Inflammatory macrophage (primary cell): Measurements from ENCODE around the gene PLA2G4E.

Source experiments
- DNase-seq, 2 donors: peaks; one replicate each; pipeline ENCODE4 v3.0.0-alpha.2; 2020 to 2022

The PLA2G4E gene

GRCh38 chr15:41951571-41951970, 69.3 kb downstream of the PLA2G4E start:
- DNase-seq: no peak

GRCh38 chr15:41950489-41950888, 70.4 kb downstream of the PLA2G4E start:
- DNase-seq: no peak

- DNase-seq: no peak
These were observed 70.7 kb downstream of the PLA2G4E start for GRCh38 chr15:41950127-41950483.

- DNase-seq: no peak
These were observed 71.3 kb downstream of the PLA2G4E start for GRCh38 chr15:41949401-41950126.

- DNase-seq: no peak
These were observed 72.4 kb downstream of the PLA2G4E start for GRCh38 chr15:41948490-41948889.

GRCh38 chr15:41946970-41947369, 73.9 kb downstream of the PLA2G4E start:
- no peak for DNase-seq

GRCh38 chr15:41945731-41946130, 75.1 kb downstream of the PLA2G4E start:
- DNase-seq: no peak

GRCh38 chr15:41945221-41945620, 75.6 kb downstream of the PLA2G4E start:
- no peak for DNase-seq

GRCh38 chr15:41944313-41944940, 76.4 kb downstream of the PLA2G4E start:
- no peak for DNase-seq

- DNase-seq: no peak
These were observed 77.1 kb downstream of the PLA2G4E start for GRCh38 chr15:41943543-41944312.

- no peak for DNase-seq
These were observed 78.0 kb downstream of the PLA2G4E start for GRCh38 chr15:41942886-41943285.

- DNase-seq: no peak
These were observed 79.0 kb downstream of the PLA2G4E start for GRCh38 chr15:41941644-41942415.

GRCh38 chr15:41940441-41940857, 80.4 kb downstream of the PLA2G4E start:
- no peak for DNase-seq

GRCh38 chr15:41939986-41940385, 80.9 kb downstream of the PLA2G4E start:
- DNase-seq: no peak

- peak in 1 of 2 donors; percentile 18 for DNase-seq
These were observed 83.3 kb downstream of the PLA2G4E start for GRCh38 chr15:41937568-41937923.

GRCh38 chr15:41936649-41937567, 83.9 kb downstream of the PLA2G4E start:
- DNase-seq: peak; percentile 46 to 58

- DNase-seq: no peak
These were observed 84.7 kb downstream of the PLA2G4E start for GRCh38 chr15:41936155-41936554.

GRCh38 chr15:41935566-41936020, 85.2 kb downstream of the PLA2G4E start:
- DNase-seq: no peak

GRCh38 chr15:41934843-41935242, 86.0 kb downstream of the PLA2G4E start:
- no peak for DNase-seq

- peak in 1 of 2 donors; percentile 32 for DNase-seq
These were observed 87.1 kb downstream of the PLA2G4E start for GRCh38 chr15:41933771-41934170.

- DNase-seq: no peak
These were observed 87.5 kb downstream of the PLA2G4E start for GRCh38 chr15:41933326-41933725.
